Measurements from ENCODE around the gene PLEKHH2. TPM values are rescaled to one million over a fixed set of nuclear protein-coding genes. Genes with fewer than 3 reads are reported as not detected.

Gene PLEKHH2
- total RNA-seq, 1 donor from 2014 or later: 16.2 TPM

DNA sequence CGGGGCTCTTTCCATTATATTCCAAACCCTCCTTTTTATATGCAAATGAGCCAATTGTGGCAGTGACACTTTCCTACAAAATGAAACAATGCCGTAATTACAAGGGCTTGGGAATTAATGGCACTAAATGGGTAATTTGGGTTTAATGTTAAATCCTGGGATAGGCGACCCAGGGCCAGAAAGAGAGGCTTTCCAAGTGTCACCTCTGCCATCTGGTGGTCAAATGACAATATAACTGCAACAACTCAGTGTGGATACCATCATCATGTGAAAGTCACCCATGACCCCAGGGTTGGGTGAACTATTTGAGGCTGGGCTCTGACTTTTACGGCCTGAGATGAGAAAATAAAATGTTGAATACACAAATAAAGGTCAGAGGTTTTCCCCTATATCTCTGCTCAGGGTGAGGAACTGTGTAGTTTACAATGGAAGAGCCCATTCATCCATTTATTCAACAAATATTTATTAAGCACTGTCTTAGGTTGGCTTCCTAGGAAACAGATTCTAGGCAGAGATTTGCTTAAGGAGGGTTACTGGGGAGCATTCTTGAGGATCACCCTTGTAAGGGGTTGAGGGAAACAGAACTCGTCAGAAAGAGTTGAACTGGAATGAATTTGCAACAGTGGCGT is 27.7 kb upstream of the PLEKHH2 start:
- Histone ChIP-seq H3K27ac (ENCODE audit: low read depth, low read length) (no peak overlapping the region), H3K9ac (ENCODE audit: low read depth in 1 of 3, low read length in 3 of 3) (no peak overlapping the region), H3K4me3 (ENCODE audit: low read length in 3 of 3) (no peak overlapping the region), H3K9me3 (ENCODE audit: control insufficient read depth in 3 of 3, low read length in 3 of 3) (no peaks in the 10 kb centered on the region), H3K36me3 (ENCODE audit: control insufficient read depth in 3 of 3, insufficient read depth in 3 of 3, low read length in 3 of 3) (no peaks in the 10 kb centered on the region), H3K27me3 (ENCODE audit: control insufficient read depth in 3 of 3, insufficient read depth in 3 of 3, low read length in 3 of 3) (no peaks in the 10 kb centered on the region), H3K4me1 (ENCODE audit: control insufficient read depth in 3 of 3, insufficient read depth in 3 of 3, low read length in 3 of 3) (no peaks in the 10 kb centered on the region)

DNA sequence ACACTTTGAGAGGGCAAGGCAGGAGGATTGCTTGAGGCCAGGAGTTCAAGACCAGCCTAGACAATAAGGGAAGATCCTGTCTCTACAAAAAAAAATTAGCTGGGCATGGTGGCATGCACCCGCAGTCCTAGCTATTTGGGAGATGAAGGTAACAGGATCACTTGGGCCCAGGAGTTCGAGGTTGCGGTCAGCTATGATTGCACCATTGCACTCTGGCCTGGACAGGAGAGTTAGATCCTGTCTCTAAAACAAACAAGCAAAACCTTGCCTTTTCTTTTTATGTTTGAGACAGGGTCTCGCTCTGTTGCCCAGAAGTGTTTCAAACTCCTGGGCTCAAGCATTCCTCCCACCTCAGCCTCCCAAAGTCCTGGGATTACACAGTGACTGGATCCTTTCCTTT is 26.7 kb upstream of the PLEKHH2 start:
- Histone ChIP-seq H3K36me3 (ENCODE audit: control insufficient read depth in 3 of 3, insufficient read depth in 3 of 3, low read length in 3 of 3) (no peaks in the 10 kb centered on the region), H3K27me3 (ENCODE audit: control insufficient read depth in 3 of 3, insufficient read depth in 3 of 3, low read length in 3 of 3) (no peaks in the 10 kb centered on the region), H3K4me3 (ENCODE audit: low read length in 3 of 3) (no peak overlapping the region), H3K9me3 (ENCODE audit: control insufficient read depth in 3 of 3, low read length in 3 of 3) (no peaks in the 10 kb centered on the region), H3K27ac (ENCODE audit: low read depth, low read length) (no peak overlapping the region), H3K4me1 (ENCODE audit: control insufficient read depth in 3 of 3, insufficient read depth in 3 of 3, low read length in 3 of 3) (no peaks in the 10 kb centered on the region), H3K9ac (ENCODE audit: low read depth in 1 of 3, low read length in 3 of 3) (no peak overlapping the region)

DNA sequence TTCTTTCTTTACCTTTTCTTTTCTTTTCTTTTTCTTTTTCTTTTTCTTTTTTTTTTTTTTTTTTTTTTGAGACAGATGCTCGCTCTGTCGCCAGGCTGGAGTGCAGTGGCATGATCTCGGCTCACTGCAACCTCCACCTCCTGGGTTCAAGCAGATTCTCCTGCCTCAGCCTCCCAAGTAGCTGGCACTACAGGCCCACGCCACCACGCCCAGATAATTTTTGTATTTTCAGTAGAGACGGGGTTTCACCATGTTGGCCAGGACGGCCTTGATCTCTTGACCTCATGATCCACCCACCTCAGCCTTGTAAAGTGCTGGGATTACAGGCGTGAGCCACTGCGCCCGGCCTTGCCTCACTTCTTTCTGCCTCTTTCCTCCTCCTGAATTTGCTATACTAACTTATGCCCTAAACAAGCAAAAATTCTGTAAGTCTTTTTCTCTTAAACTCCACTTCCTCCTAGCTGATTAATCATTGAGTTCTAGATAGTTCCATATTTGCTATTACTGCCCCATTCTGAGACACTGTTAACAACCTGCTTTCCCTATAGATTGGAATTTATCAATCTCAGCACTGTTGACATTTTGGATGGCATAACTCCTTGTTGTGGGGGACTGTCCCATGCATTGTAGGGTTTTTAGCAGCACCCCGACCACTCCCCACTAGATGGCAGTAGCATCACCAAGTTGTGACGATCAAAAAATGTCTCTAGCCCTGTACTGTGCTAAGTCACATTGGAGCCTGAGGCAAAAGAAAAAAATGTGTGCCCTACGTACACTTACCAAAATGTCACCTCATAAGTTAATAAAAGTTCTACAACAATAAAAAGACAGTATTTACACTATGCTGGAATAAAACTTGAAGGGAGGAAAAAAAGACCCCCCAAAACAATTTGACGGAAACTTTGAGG is 24.8 kb upstream of the PLEKHH2 start:
- Histone ChIP-seq H3K27me3 (ENCODE audit: control insufficient read depth in 3 of 3, insufficient read depth in 3 of 3, low read length in 3 of 3) (peaks cover 0 to 3% (median 0%) of the 10 kb centered on the region in 3 donors), H3K4me1 (ENCODE audit: control insufficient read depth in 3 of 3, insufficient read depth in 3 of 3, low read length in 3 of 3) (no peaks in the 10 kb centered on the region), H3K9ac (ENCODE audit: low read depth in 1 of 3, low read length in 3 of 3) (no peak overlapping the region), H3K4me3 (ENCODE audit: low read length in 3 of 3) (no peak overlapping the region), H3K9me3 (ENCODE audit: control insufficient read depth in 3 of 3, low read length in 3 of 3) (no peaks in the 10 kb centered on the region), H3K27ac (ENCODE audit: low read depth, low read length) (no peak overlapping the region), H3K36me3 (ENCODE audit: control insufficient read depth in 3 of 3, insufficient read depth in 3 of 3, low read length in 3 of 3) (no peaks in the 10 kb centered on the region)

DNA sequence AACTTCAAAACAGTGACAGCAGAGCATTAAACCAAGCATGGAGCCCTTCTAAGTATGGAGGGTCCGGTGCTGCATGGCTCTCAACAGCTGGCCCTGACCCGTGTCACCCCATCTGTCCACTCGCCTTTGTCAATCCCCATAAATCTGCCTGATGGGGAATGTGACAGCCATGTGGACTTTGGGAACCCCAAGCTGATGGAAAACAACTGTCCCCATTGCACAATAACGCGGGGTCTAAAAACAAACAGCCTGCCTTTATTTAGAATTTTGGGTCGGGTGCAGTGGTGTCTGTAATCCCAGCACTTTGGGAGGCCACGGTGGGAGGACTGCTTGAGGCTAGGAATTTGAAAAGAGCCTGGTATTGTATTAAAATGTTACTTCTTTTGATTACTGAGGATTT is 24.1 kb upstream of the PLEKHH2 start:
- H3K27ac ChIP-seq (ENCODE audit: low read depth, low read length): no peak overlapping the region
- no peak overlapping the region for H3K9ac ChIP-seq (ENCODE audit: low read depth in 1 of 3, low read length in 3 of 3)
- H3K27me3 ChIP-seq (ENCODE audit: control insufficient read depth in 3 of 3, insufficient read depth in 3 of 3, low read length in 3 of 3): peaks cover 0 to 3% (median 0%) of the 10 kb centered on the region in 3 donors

DNA sequence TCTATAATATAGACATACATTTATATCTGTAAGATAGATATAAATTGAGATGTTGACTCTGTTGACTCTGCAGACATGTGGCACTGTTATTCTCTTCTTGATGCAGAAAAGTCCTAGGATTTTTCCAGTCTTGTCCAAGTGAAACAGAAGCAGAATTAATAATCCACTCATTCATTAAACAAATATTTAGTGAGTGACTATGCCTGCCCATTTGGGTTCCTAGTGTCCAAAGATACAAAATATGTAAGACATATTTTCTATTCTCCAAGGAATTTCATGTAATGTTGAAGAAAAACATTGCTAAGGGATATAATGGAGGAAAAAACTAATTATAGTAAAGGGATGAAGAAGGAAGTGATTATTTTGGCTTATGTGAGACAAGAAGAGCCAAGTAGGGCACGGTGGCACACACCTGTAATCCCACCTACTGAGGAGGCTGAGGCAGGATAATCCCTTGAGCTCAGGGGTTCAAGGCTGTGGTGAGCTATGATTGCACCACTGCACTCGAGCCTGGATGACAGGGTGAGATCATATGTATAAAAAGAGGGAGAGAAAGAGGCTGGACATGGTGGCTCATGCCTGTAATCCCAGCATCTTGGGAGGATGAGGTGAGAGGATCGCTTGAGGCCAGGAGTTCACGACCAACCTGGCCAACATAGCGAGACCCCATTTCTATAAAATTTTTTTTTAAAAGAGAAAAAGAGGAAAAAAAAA is 19.9 kb upstream of the PLEKHH2 start:
- H3K4me3 ChIP-seq (ENCODE audit: low read length in 3 of 3): no peak overlapping the region
- no peak overlapping the region for H3K27ac ChIP-seq (ENCODE audit: low read depth, low read length)

More for the DNA sequence above, 24.1 kb upstream of the PLEKHH2 start:
- Histone ChIP-seq H3K9me3 (ENCODE audit: control insufficient read depth in 3 of 3, low read length in 3 of 3) (no peaks in the 10 kb centered on the region), H3K36me3 (ENCODE audit: control insufficient read depth in 3 of 3, insufficient read depth in 3 of 3, low read length in 3 of 3) (no peaks in the 10 kb centered on the region), H3K4me3 (ENCODE audit: low read length in 3 of 3) (no peak overlapping the region), H3K4me1 (ENCODE audit: control insufficient read depth in 3 of 3, insufficient read depth in 3 of 3, low read length in 3 of 3) (no peaks in the 10 kb centered on the region)

DNA sequence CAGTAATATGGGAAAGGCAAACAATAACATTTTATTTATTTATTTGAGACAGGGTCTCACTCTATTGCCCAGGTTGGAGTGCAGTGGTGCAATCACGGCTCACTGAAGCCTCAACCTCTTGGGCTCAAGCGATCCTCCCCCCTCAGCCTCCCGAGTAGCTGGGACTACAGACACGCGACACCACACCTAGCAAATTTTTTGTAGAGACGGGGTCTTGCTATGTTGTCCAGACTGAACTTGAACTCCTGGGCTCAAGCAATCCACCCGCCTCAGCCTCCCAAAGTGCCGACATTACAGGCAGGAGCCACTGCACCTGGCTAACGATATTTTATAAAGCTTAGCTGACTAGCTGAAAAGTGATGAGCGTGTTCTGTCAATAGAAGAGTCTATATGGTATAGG is 17.5 kb upstream of the PLEKHH2 start:
- Histone ChIP-seq H3K9ac (ENCODE audit: low read depth in 1 of 3, low read length in 3 of 3) (no peak overlapping the region), H3K36me3 (ENCODE audit: control insufficient read depth in 3 of 3, insufficient read depth in 3 of 3, low read length in 3 of 3) (no peaks in the 10 kb centered on the region), H3K27ac (ENCODE audit: low read depth, low read length) (no peak overlapping the region), H3K4me3 (ENCODE audit: low read length in 3 of 3) (no peak overlapping the region), H3K9me3 (ENCODE audit: control insufficient read depth in 3 of 3, low read length in 3 of 3) (no peaks in the 10 kb centered on the region), H3K27me3 (ENCODE audit: control insufficient read depth in 3 of 3, insufficient read depth in 3 of 3, low read length in 3 of 3) (peaks cover 0 to 3% (median 0%) of the 10 kb centered on the region in 3 donors), H3K4me1 (ENCODE audit: control insufficient read depth in 3 of 3, insufficient read depth in 3 of 3, low read length in 3 of 3) (no peaks in the 10 kb centered on the region)

More for the DNA sequence above, 19.9 kb upstream of the PLEKHH2 start:
- Histone ChIP-seq H3K36me3 (ENCODE audit: control insufficient read depth in 3 of 3, insufficient read depth in 3 of 3, low read length in 3 of 3) (no peaks in the 10 kb centered on the region), H3K9ac (ENCODE audit: low read depth in 1 of 3, low read length in 3 of 3) (no peak overlapping the region), H3K9me3 (ENCODE audit: control insufficient read depth in 3 of 3, low read length in 3 of 3) (no peaks in the 10 kb centered on the region), H3K27me3 (ENCODE audit: control insufficient read depth in 3 of 3, insufficient read depth in 3 of 3, low read length in 3 of 3) (peaks cover 0 to 3% (median 0%) of the 10 kb centered on the region in 3 donors), H3K4me1 (ENCODE audit: control insufficient read depth in 3 of 3, insufficient read depth in 3 of 3, low read length in 3 of 3) (no peaks in the 10 kb centered on the region)

DNA sequence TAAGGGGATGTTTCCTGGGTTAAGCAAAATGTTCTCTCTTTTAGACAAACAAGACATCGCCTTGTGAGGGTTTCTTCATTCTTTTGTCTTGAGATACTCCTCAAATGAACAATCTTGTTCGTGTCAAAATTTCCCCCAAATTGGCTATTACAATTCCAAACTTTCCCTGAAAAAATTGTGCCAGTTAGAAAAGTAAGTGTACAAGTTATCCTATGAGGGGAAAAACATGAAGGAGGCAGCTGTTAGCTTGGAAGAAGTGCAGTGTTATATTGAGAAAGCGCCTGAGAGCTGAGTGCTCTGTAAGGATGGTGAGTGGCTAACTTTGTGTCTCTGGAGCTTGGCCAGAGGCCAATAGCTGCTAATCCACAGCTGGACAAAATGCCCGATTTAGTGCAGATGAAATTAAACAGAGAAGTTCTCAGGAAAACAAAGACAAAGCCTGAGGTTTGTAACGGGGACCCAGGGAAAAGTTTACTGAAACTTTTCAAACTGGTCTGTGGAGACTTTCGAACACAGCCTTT is 14.1 kb upstream of the PLEKHH2 start:
- Histone ChIP-seq H3K9me3 (ENCODE audit: control insufficient read depth in 3 of 3, low read length in 3 of 3) (no peaks in the 10 kb centered on the region), H3K4me3 (ENCODE audit: low read length in 3 of 3) (no peak overlapping the region), H3K27ac (ENCODE audit: low read depth, low read length) (no peak overlapping the region), H3K4me1 (ENCODE audit: control insufficient read depth in 3 of 3, insufficient read depth in 3 of 3, low read length in 3 of 3) (no peaks in the 10 kb centered on the region), H3K36me3 (ENCODE audit: control insufficient read depth in 3 of 3, insufficient read depth in 3 of 3, low read length in 3 of 3) (no peaks in the 10 kb centered on the region), H3K9ac (ENCODE audit: low read depth in 1 of 3, low read length in 3 of 3) (no peak overlapping the region), H3K27me3 (ENCODE audit: control insufficient read depth in 3 of 3, insufficient read depth in 3 of 3, low read length in 3 of 3) (no peaks in the 10 kb centered on the region)

DNA sequence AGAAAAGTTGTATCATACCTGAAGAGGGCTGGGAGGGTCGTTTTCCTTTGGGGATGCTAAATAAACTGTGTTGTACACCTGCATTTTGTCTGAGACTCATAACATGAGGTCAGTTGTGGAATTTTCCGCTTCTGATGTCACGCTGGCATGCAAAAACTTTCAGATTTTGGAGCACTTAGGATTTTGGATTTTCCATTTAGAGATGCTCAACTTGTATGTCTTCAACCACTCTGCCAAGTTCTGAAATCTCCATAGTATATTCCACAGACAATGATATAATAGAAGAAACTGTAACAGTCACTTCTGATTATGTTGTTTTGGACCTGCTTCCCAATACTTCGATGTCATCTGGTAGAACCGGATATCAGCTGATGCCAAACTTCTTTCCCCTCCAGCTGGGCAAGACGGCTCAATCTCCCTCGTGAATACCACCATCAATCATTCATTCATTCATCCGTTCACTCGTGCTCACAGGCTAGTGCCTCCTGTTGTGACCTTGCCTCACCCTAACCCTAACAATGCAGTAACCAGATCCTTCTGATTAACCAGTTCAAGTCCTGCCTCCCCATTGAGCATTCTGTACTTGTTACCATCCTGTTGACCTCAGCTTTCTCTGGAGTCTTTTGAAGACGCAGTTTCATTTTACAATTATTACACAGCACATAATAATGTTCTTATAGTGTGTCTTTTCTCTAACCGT is 5.3 kb upstream of the PLEKHH2 start:
- H3K4me1 ChIP-seq (ENCODE audit: control insufficient read depth in 3 of 3, insufficient read depth in 3 of 3, low read length in 3 of 3): peaks cover 0 to 3% (median 0%) of the 10 kb centered on the region in 3 donors
- no peak overlapping the region for H3K4me3 ChIP-seq (ENCODE audit: low read length in 3 of 3)
- peaks cover 15 to 21% (median 19%) of the 10 kb centered on the region in 3 donors for H3K27me3 ChIP-seq (ENCODE audit: control insufficient read depth in 3 of 3, insufficient read depth in 3 of 3, low read length in 3 of 3)
- H3K27ac ChIP-seq (ENCODE audit: low read depth, low read length): no peak overlapping the region
- no peak overlapping the region for H3K9ac ChIP-seq (ENCODE audit: low read depth in 1 of 3, low read length in 3 of 3)
- no peaks in the 10 kb centered on the region for H3K36me3 ChIP-seq (ENCODE audit: control insufficient read depth in 3 of 3, insufficient read depth in 3 of 3, low read length in 3 of 3)
- H3K9me3 ChIP-seq (ENCODE audit: control insufficient read depth in 3 of 3, low read length in 3 of 3): no peaks in the 10 kb centered on the region

DNA sequence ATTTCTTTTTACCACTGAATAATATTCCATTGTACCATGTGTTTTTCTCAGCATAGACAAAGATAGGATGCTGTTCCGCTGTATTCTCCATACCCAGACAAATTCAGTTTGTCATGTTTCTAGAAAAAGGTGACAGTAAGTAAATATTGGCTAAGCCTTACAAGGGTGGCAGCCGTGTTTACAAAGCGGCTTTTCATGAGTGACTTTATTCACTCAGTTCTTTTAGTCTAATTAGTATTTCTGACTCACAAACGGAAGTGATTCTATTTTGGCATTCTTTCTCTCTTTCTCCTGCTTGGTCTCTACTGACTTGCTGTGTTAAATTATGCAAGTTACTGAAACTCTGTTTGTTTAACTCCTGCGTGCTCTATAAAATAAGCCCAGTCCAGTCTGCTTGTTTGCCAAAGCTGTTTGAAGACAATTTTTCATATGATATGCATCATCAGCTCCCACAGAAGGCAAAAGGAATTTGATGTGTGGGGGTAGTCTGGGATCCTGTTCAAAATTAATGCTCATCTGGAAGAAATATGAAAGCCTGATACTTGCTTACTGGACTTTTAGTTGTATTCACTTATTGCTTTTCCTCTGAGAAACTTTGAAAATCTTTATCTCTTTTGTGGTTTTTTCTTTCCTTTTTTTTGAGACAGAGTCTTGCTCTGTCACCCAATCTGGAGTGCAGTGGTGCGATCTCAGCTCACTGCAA is 2.3 kb upstream of the PLEKHH2 start:
- Histone ChIP-seq H3K4me3 (ENCODE audit: low read length in 3 of 3) (no peak overlapping the region), H3K27me3 (ENCODE audit: control insufficient read depth in 3 of 3, insufficient read depth in 3 of 3, low read length in 3 of 3) (peaks cover 19 to 32% (median 26%) of the 10 kb centered on the region in 3 donors), H3K4me1 (ENCODE audit: control insufficient read depth in 3 of 3, insufficient read depth in 3 of 3, low read length in 3 of 3) (peaks cover 0 to 9% (median 4%) of the 10 kb centered on the region in 3 donors), H3K9me3 (ENCODE audit: control insufficient read depth in 3 of 3, low read length in 3 of 3) (no peaks in the 10 kb centered on the region), H3K36me3 (ENCODE audit: control insufficient read depth in 3 of 3, insufficient read depth in 3 of 3, low read length in 3 of 3) (no peaks in the 10 kb centered on the region), H3K9ac (ENCODE audit: low read depth in 1 of 3, low read length in 3 of 3) (no peak overlapping the region), H3K27ac (ENCODE audit: low read depth, low read length) (no peak overlapping the region)
